ENCODE data around the gene DNAH2.
A peak's percentile ranks its signal among the peaks of the same experiment; 100 is the strongest.

The DNAH2 gene

GRCh38 chr17:7822126-7822525 is 104.6 kb downstream of the DNAH2 start:
- DNase-seq (ENCODE audit: low read depth): no peak

GRCh38 chr17:7823581-7824001 is 106.0 kb downstream of the DNAH2 start:
- no peak for DNase-seq (ENCODE audit: low read depth)

- no peak for DNase-seq (ENCODE audit: low read depth)
Measured at GRCh38 chr17:7824021-7824924, 106.7 kb downstream of the DNAH2 start.

GRCh38 chr17:7825206-7825990 is 107.9 kb downstream of the DNAH2 start:
- no peak for DNase-seq (ENCODE audit: low read depth)

- DNase-seq (ENCODE audit: low read depth): no peak
Measured at GRCh38 chr17:7830616-7831015, 113.1 kb downstream of the DNAH2 start.

GRCh38 chr17:7831233-7831632 is 113.7 kb downstream of the DNAH2 start:
- no peak for DNase-seq (ENCODE audit: low read depth)

GRCh38 chr17:7832431-7832830 is 114.9 kb downstream of the DNAH2 start:
- no peak for DNase-seq (ENCODE audit: low read depth)

GRCh38 chr17:7833011-7833794 is 115.7 kb downstream of the DNAH2 start:
- DNase-seq (ENCODE audit: low read depth): no peak

- DNase-seq (ENCODE audit: low read depth): peak; percentile 76
Measured at GRCh38 chr17:7833795-7834541, 116.4 kb downstream of the DNAH2 start, which contains the start of gene KDM6B. KDM6B (plus strand) TSS chr17:7834217; CDS start chr17:7845555, 11,338 bp downstream.

- peak; percentile 46 for DNase-seq (ENCODE audit: low read depth)
Measured at GRCh38 chr17:7834542-7834956, 117.0 kb downstream of the DNAH2 start.

- peak; percentile 83 for DNase-seq (ENCODE audit: low read depth)
Measured at GRCh38 chr17:7834957-7835813, 117.6 kb downstream of the DNAH2 start.

GRCh38 chr17:7835814-7836595 is 118.5 kb downstream of the DNAH2 start:
- DNase-seq (ENCODE audit: low read depth): no peak

- peak; percentile 45 for DNase-seq (ENCODE audit: low read depth)
Measured at GRCh38 chr17:7836596-7837407, 119.3 kb downstream of the DNAH2 start.

GRCh38 chr17:7837408-7838088 is 120.0 kb downstream of the DNAH2 start:
- DNase-seq (ENCODE audit: low read depth): no peak

- DNase-seq (ENCODE audit: low read depth): no peak
Measured at GRCh38 chr17:7838090-7839075, 120.8 kb downstream of the DNAH2 start.

GRCh38 chr17:7839190-7839875 is 121.8 kb downstream of the DNAH2 start:
- no peak for DNase-seq (ENCODE audit: low read depth)

All from activated T-helper 9 cell treated with anti-CD3 and anti-CD28 coated beads, Interleukin-2, amount 50 U/mL, for 16 hours (primary cell).